Measurements from ENCODE around the gene PLA2G15.
A peak's percentile ranks its signal among the peaks of the same experiment; 100 is the strongest.

The PLA2G15 gene

DNA sequence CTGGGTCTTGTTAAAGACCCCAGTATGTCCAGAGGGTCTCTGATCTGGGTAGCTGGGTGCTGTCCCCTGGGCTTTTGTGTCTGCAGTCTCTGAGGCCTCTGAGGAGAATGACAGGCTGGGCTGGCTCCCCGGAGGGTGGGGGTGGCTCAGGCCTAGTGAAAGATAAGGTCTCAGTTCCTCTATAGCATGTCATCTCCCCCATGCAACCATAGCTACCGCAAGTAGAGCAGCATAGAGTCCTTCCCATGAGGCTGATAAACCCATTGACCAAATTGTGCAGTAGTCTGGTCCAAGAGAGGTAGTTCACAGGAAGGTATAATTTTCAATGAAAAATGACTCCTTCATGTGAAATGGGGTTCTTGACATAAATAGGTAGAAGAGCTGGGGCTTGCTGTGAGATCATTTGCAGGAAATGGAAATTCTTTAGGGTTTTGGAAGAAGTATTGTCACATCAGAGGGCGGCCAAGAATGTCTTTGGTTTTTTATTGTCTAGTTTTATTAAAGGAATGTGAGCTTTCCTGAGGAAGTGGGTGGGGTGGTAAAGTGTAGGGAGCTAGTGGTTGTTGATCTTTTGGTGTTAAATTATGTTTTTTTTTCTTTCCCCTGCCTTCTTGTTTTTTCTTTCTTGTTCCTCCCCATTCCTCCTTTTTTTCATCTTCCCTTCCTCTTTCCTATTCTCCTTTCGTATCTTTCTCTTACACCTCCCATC is 44.6 kb downstream of the PLA2G15 start:
- TF ChIP-seq, protein P1, sequence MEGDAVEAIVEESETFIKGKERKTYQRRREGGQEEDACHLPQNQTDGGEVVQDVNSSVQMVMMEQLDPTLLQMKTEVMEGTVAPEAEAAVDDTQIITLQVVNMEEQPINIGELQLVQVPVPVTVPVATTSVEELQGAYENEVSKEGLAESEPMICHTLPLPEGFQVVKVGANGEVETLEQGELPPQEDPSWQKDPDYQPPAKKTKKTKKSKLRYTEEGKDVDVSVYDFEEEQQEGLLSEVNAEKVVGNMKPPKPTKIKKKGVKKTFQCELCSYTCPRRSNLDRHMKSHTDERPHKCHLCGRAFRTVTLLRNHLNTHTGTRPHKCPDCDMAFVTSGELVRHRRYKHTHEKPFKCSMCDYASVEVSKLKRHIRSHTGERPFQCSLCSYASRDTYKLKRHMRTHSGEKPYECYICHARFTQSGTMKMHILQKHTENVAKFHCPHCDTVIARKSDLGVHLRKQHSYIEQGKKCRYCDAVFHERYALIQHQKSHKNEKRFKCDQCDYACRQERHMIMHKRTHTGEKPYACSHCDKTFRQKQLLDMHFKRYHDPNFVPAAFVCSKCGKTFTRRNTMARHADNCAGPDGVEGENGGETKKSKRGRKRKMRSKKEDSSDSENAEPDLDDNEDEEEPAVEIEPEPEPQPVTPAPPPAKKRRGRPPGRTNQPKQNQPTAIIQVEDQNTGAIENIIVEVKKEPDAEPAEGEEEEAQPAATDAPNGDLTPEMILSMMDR (conservative IDR thresholded peaks at IDR 0.05; ENCODE audit: low read depth, low read length) = no peak
- no peak overlapping the region for H3K4me3 ChIP-seq (ENCODE audit: low read depth, low read length)
- DNase-seq (ENCODE audit: low read depth) = peak; percentile 23

DNA sequence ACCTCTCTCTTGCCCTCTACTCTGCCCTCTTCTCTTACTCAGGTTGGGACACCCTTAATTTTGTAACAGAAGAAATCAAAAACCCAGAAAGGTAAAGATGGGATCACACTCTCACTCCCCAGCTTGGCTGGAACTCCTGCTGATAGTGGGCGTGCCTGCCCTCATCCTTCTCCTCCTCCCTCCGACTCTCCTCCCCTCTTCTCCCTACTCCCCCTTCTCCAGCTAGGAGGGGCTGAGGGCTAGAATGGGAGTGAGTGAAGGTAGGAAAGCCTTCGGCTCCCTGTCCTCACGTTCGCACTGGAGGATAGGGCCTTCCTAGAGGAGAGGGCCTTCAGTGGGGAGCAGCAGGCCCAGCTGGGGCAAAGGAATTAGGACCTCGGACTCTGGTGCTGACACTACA is 45.3 kb downstream of the PLA2G15 start:
- DNase-seq (ENCODE audit: low read depth) = no peak
- H3K4me3 ChIP-seq (ENCODE audit: low read depth, low read length) = no peak overlapping the region
- TF ChIP-seq, protein P1 (conservative IDR thresholded peaks at IDR 0.05; ENCODE audit: low read depth, low read length) = no peak

DNA sequence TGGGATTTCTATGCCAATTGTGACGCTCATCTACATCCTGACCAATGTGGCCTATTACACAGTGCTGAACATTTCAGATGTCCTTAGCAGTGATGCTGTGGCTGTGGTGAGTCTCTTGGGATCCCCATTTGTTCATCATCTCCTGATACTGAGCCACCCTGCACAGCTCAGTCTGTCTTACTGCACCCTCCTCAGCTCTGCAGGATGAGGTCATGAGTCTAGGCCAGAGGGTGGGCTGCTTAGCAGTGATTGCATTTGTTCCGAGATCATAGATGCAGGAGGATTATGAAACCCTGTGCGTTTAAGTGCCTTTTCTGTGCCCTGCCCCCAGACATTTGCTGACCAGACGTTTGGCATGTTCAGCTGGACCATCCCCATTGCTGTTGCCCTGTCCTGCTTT is 46.1 kb downstream of the PLA2G15 start:
- no peak overlapping the region for H3K4me3 ChIP-seq (ENCODE audit: low read depth, low read length)
- DNase-seq (ENCODE audit: low read depth) = no peak
- TF ChIP-seq, protein P1 (conservative IDR thresholded peaks at IDR 0.05; ENCODE audit: low read depth, low read length) = no peak

DNA sequence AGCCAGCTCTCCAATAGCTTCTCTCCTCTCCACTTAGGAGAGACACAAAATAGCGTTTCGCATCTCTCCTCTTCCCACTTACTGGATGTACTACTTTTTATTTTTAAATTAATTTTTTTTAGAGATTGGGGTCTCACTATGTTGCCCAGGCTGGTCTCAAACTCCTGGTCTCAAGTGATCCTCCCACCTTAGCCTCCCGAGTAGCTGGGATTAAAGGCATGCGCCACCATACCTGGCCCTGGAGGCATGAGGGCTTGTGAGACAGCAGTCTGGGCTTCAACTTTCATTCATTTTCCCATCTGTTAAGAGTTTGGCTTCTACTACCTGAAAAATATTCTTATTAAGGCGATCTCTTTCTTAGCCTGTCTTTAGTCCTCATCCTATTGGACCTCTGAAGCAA is 47.3 kb downstream of the PLA2G15 start:
- no peak overlapping the region for H3K4me3 ChIP-seq (ENCODE audit: low read depth, low read length)
- DNase-seq (ENCODE audit: low read depth) = no peak
- TF ChIP-seq, protein P1 (conservative IDR thresholded peaks at IDR 0.05; ENCODE audit: low read depth, low read length) = no peak

DNA sequence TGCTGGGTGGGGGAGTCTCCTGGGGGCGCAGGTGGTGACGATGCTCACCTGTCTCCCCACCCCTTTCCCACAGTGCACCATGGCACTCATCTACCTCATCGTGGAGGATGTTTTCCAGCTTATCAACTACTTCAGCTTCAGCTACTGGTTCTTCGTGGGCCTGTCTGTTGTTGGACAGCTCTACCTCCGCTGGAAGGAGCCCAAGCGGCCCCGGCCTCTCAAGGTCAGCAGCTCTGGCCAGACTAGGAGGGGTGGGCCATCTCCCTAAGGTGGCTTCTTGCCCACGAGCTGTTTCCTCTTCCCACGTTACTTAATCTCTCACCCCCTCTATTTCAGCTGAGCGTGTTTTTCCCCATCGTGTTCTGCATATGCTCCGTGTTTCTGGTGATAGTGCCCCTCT is 51.1 kb downstream of the PLA2G15 start:
- TF ChIP-seq, protein P1 (conservative IDR thresholded peaks at IDR 0.05; ENCODE audit: low read depth, low read length) = no peak
- H3K4me3 ChIP-seq (ENCODE audit: low read depth, low read length) = no peak overlapping the region

DNA sequence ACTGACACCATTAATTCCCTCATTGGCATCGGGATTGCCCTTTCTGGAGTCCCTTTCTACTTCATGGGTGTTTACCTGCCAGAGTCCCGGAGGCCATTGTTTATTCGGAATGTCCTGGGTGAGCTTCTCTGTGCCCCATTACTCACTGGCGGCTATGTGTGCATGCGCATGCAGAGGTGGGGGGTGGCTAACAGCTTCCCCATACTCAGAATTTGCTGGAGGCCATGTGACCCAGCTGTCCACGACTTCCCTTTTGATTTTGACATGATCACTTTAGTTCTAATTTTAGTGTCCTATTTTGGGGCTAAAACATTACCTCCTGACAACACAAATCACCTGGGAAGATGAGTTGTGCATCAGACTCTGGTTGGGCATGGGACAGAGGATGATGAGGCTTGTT is 51.5 kb downstream of the PLA2G15 start:
- TF ChIP-seq, protein P1 (conservative IDR thresholded peaks at IDR 0.05; ENCODE audit: low read depth, low read length) = no peak
- no peak overlapping the region for H3K4me3 ChIP-seq (ENCODE audit: low read depth, low read length)
- no peak for DNase-seq (ENCODE audit: low read depth)

More for the DNA sequence above, 51.1 kb downstream of the PLA2G15 start:
- DNase-seq (ENCODE audit: low read depth) = no peak

DNA sequence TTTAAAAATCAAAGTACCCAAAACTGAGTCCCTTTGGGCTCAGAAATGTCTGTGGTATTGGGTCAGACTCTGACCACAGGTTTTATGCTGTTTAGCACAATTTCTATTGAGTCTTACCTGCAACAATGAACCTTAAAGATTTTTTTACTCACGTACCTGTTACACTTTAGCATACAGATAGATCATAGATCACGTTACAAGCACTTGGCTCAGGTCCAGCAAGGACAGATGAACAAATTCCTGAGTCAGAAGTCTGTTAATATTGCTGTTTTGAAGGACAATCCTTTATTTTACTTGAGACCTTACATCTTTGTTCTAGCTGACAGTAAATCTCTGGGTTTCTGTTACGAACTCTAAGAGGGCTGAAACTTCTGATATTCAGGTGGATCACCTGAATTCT is 52.7 kb downstream of the PLA2G15 start:
- TF ChIP-seq, protein P1 (conservative IDR thresholded peaks at IDR 0.05; ENCODE audit: low read depth, low read length) = no peak
- DNase-seq (ENCODE audit: low read depth) = peak; percentile 58
- H3K4me3 ChIP-seq (ENCODE audit: low read depth, low read length) = no peak overlapping the region

All from choroid plexus epithelial cell (primary cell).